Retinal pigment epithelial cell (primary cell): ENCODE data around the gene RFX2.

ENCODE experiments used
- DNase-seq: peaks from one replicate; pipeline ENCODE4 v3.0.0-alpha.2; 2010; ENCODE audit warnings: low read depth
- H3K4me3 ChIP-seq: 2 replicates; pipeline ENCODE4 v1.5.1; 2011; ENCODE audit warnings: mild to moderate bottlenecking, low read length, control low read depth, moderate library complexity
- TF ChIP-seq, protein P1 (sequence below): conservative IDR thresholded peaks from 2 replicates; pipeline ENCODE4 v1.5.1; 2011; ENCODE audit warnings: low read depth, low read length, control low read depth, inconsistent platforms

The RFX2 gene

DNA sequence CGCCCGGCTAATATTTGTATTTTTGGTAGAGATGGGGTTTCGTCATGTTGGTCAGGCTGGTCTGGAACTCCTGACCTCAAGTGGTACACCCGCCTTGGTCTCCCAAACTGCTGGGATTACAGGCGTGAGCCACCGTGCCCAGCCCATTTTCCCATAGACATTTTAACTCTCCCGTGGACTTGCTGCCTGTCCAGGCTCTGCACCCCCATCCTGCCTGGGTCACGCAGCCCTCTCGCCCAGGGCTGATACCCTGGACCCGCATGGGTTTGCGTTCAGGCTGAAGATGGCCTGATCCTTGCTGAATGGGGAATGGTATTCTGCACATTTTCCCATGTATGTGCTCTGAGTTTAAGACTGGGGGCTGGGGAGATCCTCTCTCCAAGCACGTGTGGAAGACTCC is 86.4 kb downstream of the RFX2 start:
- no peak for DNase-seq
- TF ChIP-seq, protein P1, sequence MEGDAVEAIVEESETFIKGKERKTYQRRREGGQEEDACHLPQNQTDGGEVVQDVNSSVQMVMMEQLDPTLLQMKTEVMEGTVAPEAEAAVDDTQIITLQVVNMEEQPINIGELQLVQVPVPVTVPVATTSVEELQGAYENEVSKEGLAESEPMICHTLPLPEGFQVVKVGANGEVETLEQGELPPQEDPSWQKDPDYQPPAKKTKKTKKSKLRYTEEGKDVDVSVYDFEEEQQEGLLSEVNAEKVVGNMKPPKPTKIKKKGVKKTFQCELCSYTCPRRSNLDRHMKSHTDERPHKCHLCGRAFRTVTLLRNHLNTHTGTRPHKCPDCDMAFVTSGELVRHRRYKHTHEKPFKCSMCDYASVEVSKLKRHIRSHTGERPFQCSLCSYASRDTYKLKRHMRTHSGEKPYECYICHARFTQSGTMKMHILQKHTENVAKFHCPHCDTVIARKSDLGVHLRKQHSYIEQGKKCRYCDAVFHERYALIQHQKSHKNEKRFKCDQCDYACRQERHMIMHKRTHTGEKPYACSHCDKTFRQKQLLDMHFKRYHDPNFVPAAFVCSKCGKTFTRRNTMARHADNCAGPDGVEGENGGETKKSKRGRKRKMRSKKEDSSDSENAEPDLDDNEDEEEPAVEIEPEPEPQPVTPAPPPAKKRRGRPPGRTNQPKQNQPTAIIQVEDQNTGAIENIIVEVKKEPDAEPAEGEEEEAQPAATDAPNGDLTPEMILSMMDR: no peak
- H3K4me3 ChIP-seq: no peak overlapping the region

DNA sequence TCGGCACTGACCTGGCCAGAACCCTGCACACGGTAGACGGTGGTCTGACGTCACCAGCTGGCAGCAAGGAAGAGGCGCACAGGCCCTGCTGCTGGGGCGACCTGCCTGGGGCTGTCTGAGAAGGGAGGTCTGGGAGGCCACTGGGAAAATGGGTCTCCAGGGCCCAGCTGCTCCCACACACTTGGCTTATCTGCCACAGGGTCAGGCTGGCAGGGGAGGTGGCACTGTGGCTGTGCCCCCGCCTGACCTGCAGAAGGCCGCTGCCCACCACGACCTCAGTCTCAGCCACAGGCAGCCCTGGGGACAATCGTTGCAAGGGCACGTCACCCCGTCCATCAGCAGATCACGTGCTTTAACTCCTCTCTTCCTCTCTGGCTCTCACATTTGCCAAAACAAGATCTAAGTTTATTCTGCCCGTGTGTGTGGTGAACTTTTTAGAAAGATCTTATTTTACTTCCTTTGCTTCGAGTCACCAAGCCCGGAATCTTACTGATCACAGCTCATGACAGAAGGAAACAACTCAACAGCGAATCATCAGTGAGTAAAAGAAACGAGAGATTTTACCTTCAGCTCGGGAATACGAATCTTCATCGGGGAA is 87.1 kb downstream of the RFX2 start:
- no peak overlapping the region for H3K4me3 ChIP-seq
- TF ChIP-seq, protein P1: no peak
- DNase-seq: no peak

DNA sequence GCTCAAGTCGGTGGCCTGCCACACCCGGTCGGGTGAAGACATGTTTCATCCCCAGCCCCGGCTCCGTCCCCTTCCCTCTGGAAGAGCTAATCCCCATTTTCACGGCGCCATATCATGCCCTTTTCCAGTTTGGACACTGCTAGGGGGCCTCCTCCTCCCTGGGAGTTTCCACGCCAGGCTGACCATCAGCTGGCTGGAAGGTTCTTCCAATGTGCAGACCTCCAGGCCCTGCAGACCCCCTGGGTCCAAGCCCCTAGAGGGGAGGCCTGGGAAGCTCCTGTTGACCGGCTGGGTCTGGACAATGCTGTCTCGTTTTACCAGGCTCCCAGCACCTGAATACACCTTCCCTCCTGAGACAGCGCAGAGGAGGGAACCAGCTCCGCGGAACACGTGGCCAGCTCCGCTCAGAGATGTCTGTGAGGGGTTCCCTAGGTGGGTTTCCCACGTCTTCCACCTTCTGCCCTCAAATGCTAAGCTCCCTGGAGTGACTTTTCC is 87.7 kb downstream of the RFX2 start:
- TF ChIP-seq, protein P1: no peak
- H3K4me3 ChIP-seq: no peak overlapping the region
- DNase-seq: no peak

DNA sequence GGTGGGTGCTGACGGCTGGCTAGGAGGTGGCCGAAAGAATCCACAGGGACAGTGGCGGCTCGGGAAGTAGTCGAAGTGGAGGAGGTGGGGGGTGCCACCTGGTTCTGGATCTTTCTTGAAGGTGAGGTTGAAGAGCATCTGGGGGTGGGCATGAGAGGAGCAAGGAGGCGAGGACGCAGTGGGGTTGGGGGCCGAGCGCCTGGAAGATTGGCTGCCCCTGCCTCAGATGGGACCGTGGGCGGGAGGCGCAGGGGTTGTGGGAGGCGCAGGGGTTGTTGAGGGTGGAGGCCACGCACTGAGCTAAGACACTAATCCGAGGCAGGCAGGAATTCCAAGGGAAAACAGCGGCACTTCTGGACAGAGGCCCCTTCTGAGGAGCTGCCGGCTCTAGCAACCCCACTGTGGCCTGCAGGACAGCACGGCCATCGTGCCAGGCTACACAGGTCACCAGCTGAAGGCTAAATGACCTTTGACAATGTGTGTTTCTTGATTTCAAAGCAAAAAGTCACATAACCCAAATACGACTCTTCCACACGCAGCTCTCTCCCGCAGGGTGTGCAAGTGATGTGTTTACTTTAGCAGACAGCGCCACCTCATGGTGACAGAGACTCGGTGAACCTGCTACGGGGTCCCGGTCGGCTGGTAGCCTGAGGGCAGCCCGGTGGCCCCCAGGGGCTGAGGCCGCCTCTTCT is 88.3 kb downstream of the RFX2 start:
- no peak overlapping the region for H3K4me3 ChIP-seq
- DNase-seq: peak; percentile 33
- TF ChIP-seq, protein P1: peak; percentile 80

DNA sequence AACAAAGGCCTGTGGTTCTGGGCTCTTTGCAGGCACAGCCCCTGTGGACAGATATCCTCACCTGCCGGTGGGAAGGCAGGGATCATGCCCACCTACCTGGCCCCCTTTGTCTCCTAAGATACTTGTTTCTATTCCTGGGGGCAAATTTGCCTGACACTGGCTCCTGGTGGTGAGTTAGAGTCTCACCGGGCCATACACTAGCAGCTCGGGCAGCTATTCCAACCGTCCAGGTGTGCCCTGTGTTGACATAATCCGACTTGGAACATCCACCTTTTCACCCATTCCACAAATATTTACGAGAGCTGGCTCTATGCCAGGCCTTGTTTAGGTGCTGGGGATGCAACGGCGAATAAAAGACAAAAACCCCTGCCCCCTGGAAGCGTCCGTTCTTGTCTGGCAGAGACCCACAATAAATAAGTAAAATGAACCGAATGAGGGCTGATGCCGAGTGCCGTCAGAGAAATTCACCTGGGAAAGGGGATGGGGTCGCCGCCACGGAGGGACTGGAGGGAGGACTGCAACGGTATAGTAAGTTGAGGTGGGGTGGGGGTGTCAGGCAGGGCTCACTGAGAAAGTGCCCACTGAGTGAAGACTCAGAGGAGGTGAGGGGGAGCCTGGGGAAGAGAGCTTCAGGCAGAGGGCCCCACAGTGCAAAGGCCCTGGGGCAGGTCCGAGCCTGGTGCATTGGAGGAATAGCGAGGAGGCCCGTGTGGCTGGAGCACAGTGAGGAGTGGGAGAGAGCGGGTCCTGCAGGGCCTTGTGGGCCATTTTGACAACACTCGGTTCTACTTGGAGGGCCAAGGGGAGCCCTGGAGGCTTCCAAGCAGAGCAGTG is 89.1 kb downstream of the RFX2 start:
- no peak overlapping the region for H3K4me3 ChIP-seq
- TF ChIP-seq, protein P1: no peak

DNA sequence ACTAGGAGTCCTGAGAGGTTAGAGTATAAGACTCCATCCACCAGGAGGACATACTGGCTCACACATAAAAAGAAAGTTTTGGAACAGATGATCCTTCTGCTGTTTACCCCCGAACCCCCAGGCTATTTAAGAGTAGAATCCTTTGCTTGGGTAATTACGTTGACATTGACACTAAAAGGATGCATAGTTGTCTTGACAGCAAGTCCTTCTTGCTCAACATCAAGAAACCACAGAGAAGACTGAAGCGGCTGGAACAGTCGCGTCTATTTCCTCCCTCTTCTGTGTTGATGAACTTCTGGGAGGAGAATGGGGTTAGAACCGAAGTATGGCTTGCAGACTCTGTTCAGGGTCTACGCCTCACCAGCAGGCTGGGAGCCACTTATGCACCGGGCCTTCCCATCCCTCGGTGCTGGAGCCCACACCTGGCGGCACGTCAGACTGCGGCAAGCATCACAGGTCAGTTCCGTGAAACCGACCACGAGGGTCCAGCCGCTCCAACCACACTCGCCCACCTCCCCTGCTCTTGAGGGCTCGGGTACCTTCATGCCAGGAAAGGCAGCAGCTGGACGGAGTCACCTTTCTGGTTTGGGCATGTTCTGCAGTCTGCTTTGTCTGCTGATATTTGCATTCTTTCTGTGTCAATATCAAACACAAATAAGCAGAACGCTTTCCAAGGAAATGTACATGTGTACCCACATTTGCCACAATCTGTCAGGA is 90.0 kb downstream of the RFX2 start:
- no peak for DNase-seq
- no peak overlapping the region for H3K4me3 ChIP-seq

More for the DNA sequence above, 89.1 kb downstream of the RFX2 start:
- no peak for DNase-seq

More for the DNA sequence above, 90.0 kb downstream of the RFX2 start:
- TF ChIP-seq, protein P1: no peak
